DOHH2 (cell line): Measurements from ENCODE around the gene PICALM.

Source experiments
- H3F3A ChIP-seq: fragments of 200-600 bp; sonication (generic), shearing (Covaris generic); 2 replicates; pipeline ENCODE4 v1.6.0; 2016; ENCODE audit warnings: antibody characterized with exemption, mild to moderate bottlenecking; ENCODE audit not compliant: control insufficient read depth, insufficient read depth
- H3K27ac ChIP-seq: fragments of 200-600 bp; sonication (generic); 2 replicates; pipeline ENCODE4 v1.5.1; 2014; ENCODE audit warnings: low read depth, mild to moderate bottlenecking, low read length, moderate library complexity
- H3K27me3 ChIP-seq: fragments of 200-600 bp; sonication (generic); 2 replicates; pipeline ENCODE4 v1.6.1; 2014; ENCODE audit warnings: mild to moderate bottlenecking, low read length, mixed read lengths; ENCODE audit not compliant: control insufficient read depth
- H3K36me3 ChIP-seq: fragments of 200-600 bp; sonication (generic); 2 replicates; pipeline ENCODE4 v1.6.1; 2014; ENCODE audit warnings: mild to moderate bottlenecking, low read length, moderate library complexity, mixed read lengths; ENCODE audit not compliant: control insufficient read depth
- H3K4me1 ChIP-seq: fragments of 200-600 bp; sonication (generic); 2 replicates; pipeline ENCODE4 v1.6.1; 2014; ENCODE audit warnings: mild to moderate bottlenecking, low read length, mixed read lengths; ENCODE audit not compliant: control insufficient read depth
- H3K4me2 ChIP-seq: fragments of 200-600 bp; sonication (generic); 2 replicates; pipeline ENCODE4 v1.6.0; 2014; ENCODE audit warnings: mild to moderate bottlenecking, low read length, moderate library complexity
- H3K4me3 ChIP-seq: fragments of 200-600 bp; sonication (generic); 2 replicates; pipeline ENCODE4 v1.5.1; 2014; ENCODE audit warnings: mild to moderate bottlenecking, low read length, mixed read lengths
- H3K79me2 ChIP-seq: fragments of 200-600 bp; sonication (generic); 2 replicates; pipeline ENCODE4 v1.6.1; 2014; ENCODE audit warnings: mild to moderate bottlenecking, low read length, mixed read lengths; ENCODE audit not compliant: control insufficient read depth
- H3K9me2 ChIP-seq: fragments of 200-600 bp; sonication (generic); replicated peaks from 2 replicates; pipeline ENCODE4 v1.6.1; 2014; ENCODE audit warnings: mild to moderate bottlenecking, low read length, mixed read lengths; ENCODE audit not compliant: control insufficient read depth
- H3K9me3 ChIP-seq: fragments of 200-600 bp; sonication (generic); 2 replicates; pipeline ENCODE4 v1.6.1; 2014; ENCODE audit warnings: antibody characterized with exemption, low read length, mixed read lengths; ENCODE audit not compliant: control insufficient read depth, insufficient read depth
- H4K20me1 ChIP-seq: fragments of 200-600 bp; sonication (generic); 2 replicates; pipeline ENCODE4 v1.6.0; 2014; ENCODE audit warnings: low read depth, mild to moderate bottlenecking, antibody characterized with exemption, low read length, moderate library complexity; ENCODE audit not compliant: control insufficient read depth, insufficient read depth
- CTCF ChIP-seq: fragments of 200-600 bp; sonication (generic); IDR thresholded peaks from one replicate; pipeline ENCODE4 v1.5.1; 2014; ENCODE audit warnings: antibody characterized with exemption, mild to moderate bottlenecking, low read depth, low read length; ENCODE audit not compliant: poor library complexity, severe bottlenecking
- EZH2phosphoT487 ChIP-seq: fragments of 200-600 bp; sonication (generic); IDR thresholded peaks from 2 replicates; pipeline ENCODE4 v1.6.1; 2017; ENCODE audit warnings: borderline replicate concordance, mild to moderate bottlenecking, antibody characterized with exemption, low read length, moderate library complexity, mixed read lengths

The PICALM gene

GRCh38 chr11:86039094-86039493, 29.8 kb downstream of the PICALM start:
- Histone ChIP-seq H3K9me3 (no peaks in the 10 kb centered on the region), H3F3A (peaks cover 7% of the 10 kb centered on the region), H3K9me2 (no peaks in the 10 kb centered on the region), H3K4me1 (peaks cover 29% of the 10 kb centered on the region), H4K20me1 (peaks cover 15% of the 10 kb centered on the region), H3K79me2 (peaks cover 92% of the 10 kb centered on the region), H3K4me2 (no peak overlapping the region), H3K4me3 (no peak overlapping the region), H3K27ac (no peak overlapping the region), H3K27me3 (no peaks in the 10 kb centered on the region), H3K36me3 (peaks cover 4% of the 10 kb centered on the region; the same call in 1 of the 2 replicates)
- TF ChIP-seq CTCF (no peak), EZH2phosphoT487 (no peak)

GRCh38 chr11:86037743-86038142, 31.1 kb downstream of the PICALM start:
- no peaks in the 10 kb centered on the region for H3K9me3 ChIP-seq
- H3F3A ChIP-seq = no peaks in the 10 kb centered on the region; the same call in 1 of the 2 replicates
- peaks cover 92% of the 10 kb centered on the region for H3K79me2 ChIP-seq
- H3K4me2 ChIP-seq = no peak overlapping the region
- H3K27me3 ChIP-seq = no peaks in the 10 kb centered on the region
- H3K9me2 ChIP-seq = no peaks in the 10 kb centered on the region
- H3K36me3 ChIP-seq = peaks cover 4% of the 10 kb centered on the region; the same call in 1 of the 2 replicates
- no peak overlapping the region for H3K4me3 ChIP-seq
- TF ChIP-seq CTCF (no peak), EZH2phosphoT487 (no peak)
- H3K27ac ChIP-seq = no peak overlapping the region
- peaks cover 15% of the 10 kb centered on the region for H3K4me1 ChIP-seq
- H4K20me1 ChIP-seq = peaks cover 11% of the 10 kb centered on the region

- TF ChIP-seq EZH2phosphoT487 (no peak), CTCF (no peak)
- Histone ChIP-seq H3K4me1 (no peaks in the 10 kb centered on the region), H3K4me3 (no peak overlapping the region), H4K20me1 (peaks cover 5% of the 10 kb centered on the region), H3K9me3 (no peaks in the 10 kb centered on the region), H3K79me2 (peaks cover 88% of the 10 kb centered on the region), H3K36me3 (peaks cover 11% of the 10 kb centered on the region), H3K9me2 (no peaks in the 10 kb centered on the region), H3K27me3 (no peaks in the 10 kb centered on the region), H3K27ac (no peak overlapping the region), H3K4me2 (no peak overlapping the region), H3F3A (no peaks in the 10 kb centered on the region)
These were observed 33.0 kb downstream of the PICALM start for GRCh38 chr11:86035920-86036319.
